Astrocyte (in vitro differentiated cells and primary cell): Measurements from ENCODE around the gene KLF15. TPM values are rescaled to one million over a fixed set of nuclear protein-coding genes. Genes with fewer than 3 reads are reported as not detected.
A peak's percentile ranks its signal among the peaks of the same experiment; 100 is the strongest.

Experiments used
- DNase-seq: peaks from one replicate; pipeline ENCODE4 v3.0.0-alpha.2; 2010; ENCODE audit warnings: low read depth
- FAIRE-seq: peaks from 2 replicates; lab custom pipeline; 2011; peaks lifted over from hg19 to GRCh38; lab: Jason Lieb, UNC
- H2AFZ ChIP-seq: 2 replicates; pipeline ENCODE4 v1.6.0; 2012; ENCODE audit warnings: low read depth, low read length, inconsistent platforms
- H3K27ac ChIP-seq: 2 replicates; pipeline ENCODE4 v1.5.1; 2011; ENCODE audit warnings: low read depth, low read length, inconsistent platforms
- H3K27me3 ChIP-seq: 2 replicates; pipeline ENCODE4 v1.6.0; 2011; ENCODE audit warnings: low read length, inconsistent platforms; ENCODE audit not compliant: insufficient read depth
- H3K36me3 ChIP-seq: 2 replicates; pipeline ENCODE4 v1.5.1; 2011; ENCODE audit warnings: low read length, inconsistent platforms; ENCODE audit not compliant: insufficient read depth
- H3K4me1 ChIP-seq: 2 replicates; pipeline ENCODE4 v1.5.1; 2011; ENCODE audit warnings: low read length, inconsistent platforms; ENCODE audit not compliant: insufficient read depth
- H3K4me2 ChIP-seq: 2 replicates; pipeline ENCODE4 v1.6.0; 2012; ENCODE audit warnings: low read length, inconsistent platforms
- H3K4me3 ChIP-seq: 2 replicates; pipeline ENCODE4 v1.5.1; 2011; ENCODE audit warnings: low read depth, mild to moderate bottlenecking, low read length, inconsistent platforms; ENCODE audit not compliant: insufficient read depth
- H3K79me2 ChIP-seq: 2 replicates; pipeline ENCODE4 v1.6.0; 2012; ENCODE audit warnings: mild to moderate bottlenecking, low read length, inconsistent platforms; ENCODE audit not compliant: insufficient read depth
- H3K9ac ChIP-seq: 2 replicates; pipeline ENCODE4 v1.6.0; 2012; ENCODE audit warnings: mild to moderate bottlenecking, low read length, inconsistent platforms
- H3K9me3 ChIP-seq: 2 replicates; pipeline ENCODE4 v1.5.1; 2012; ENCODE audit warnings: low read depth, mild to moderate bottlenecking, low read length, inconsistent platforms; ENCODE audit not compliant: insufficient read depth
- H4K20me1 ChIP-seq: 2 replicates; pipeline ENCODE4 v1.6.0; 2012; ENCODE audit warnings: low read length, inconsistent platforms; ENCODE audit not compliant: insufficient read depth
- H3K27ac Mint-ChIP-seq: one replicate; pipeline ENCODE4 v1.8.0; 2021; ENCODE audit warnings: mild to moderate bottlenecking, mixed read lengths; ENCODE audit not compliant: unreplicated experiment
- H3K27me3 Mint-ChIP-seq: one replicate; pipeline ENCODE4 v1.8.0; 2021; ENCODE audit warnings: low read depth, mixed read lengths; ENCODE audit not compliant: unreplicated experiment
- H3K36me3 Mint-ChIP-seq: one replicate; pipeline ENCODE4 v1.8.0; 2021; ENCODE audit warnings: low read depth, mixed read lengths; ENCODE audit not compliant: unreplicated experiment
- H3K4me1 Mint-ChIP-seq: one replicate; pipeline ENCODE4 v1.8.0; 2021; ENCODE audit warnings: low read depth, mixed read lengths; ENCODE audit not compliant: unreplicated experiment
- H3K4me3 Mint-ChIP-seq: one replicate; pipeline ENCODE4 v1.8.0; 2021; ENCODE audit warnings: mild to moderate bottlenecking, moderate library complexity, mixed read lengths; ENCODE audit not compliant: unreplicated experiment
- H3K9me3 Mint-ChIP-seq: one replicate; pipeline ENCODE4 v1.8.0; 2021; ENCODE audit warnings: mild to moderate bottlenecking, mixed read lengths; ENCODE audit not compliant: unreplicated experiment
- CTCF ChIP-seq: IDR thresholded peaks from 2 replicates; pipeline ENCODE4 v1.5.1; 2011; ENCODE audit warnings: low read depth, mild to moderate bottlenecking, inconsistent platforms, low read length, moderate library complexity; ENCODE audit not compliant: insufficient read depth
- EZH2 ChIP-seq: IDR thresholded peaks from 2 replicates; pipeline ENCODE4 v1.6.1; 2012; ENCODE audit warnings: mild to moderate bottlenecking, low read length, inconsistent platforms; ENCODE audit not compliant: insufficient read depth
- total RNA-seq: library from RNA; stranded (reverse); gene quantifications from 2 replicates; pipeline ENCODE4 v1.2.1, GENCODE V29; 2021

The KLF15 gene
- total RNA-seq, 1 donor from 2014 or later = 0.34 TPM

- Histone ChIP-seq H2AFZ (no peak overlapping the region), H3K36me3 (no peaks in the 10 kb centered on the region), H4K20me1 (no peaks in the 10 kb centered on the region), H3K4me2 (peak overlapping the region; percentile 95), H3K27ac (no peak overlapping the region), H3K9me3 (no peaks in the 10 kb centered on the region), H3K27me3 (peaks cover 27% of the 10 kb centered on the region), H3K4me1 (peaks cover 21% of the 10 kb centered on the region), H3K4me3 (peak overlapping the region; percentile 56), H3K79me2 (no peaks in the 10 kb centered on the region), H3K9ac (peak overlapping the region; percentile 43)
- DNase-seq (no peak), FAIRE-seq (no peak)
- Mint-ChIP-seq H3K9me3 (no peaks in the 10 kb centered on the region), H3K27ac (no peak overlapping the region), H3K27me3 (peaks cover 58% of the 10 kb centered on the region), H3K4me3 (peak overlapping the region; percentile 82), H3K4me1 (peaks cover 3% of the 10 kb centered on the region), H3K36me3 (no peaks in the 10 kb centered on the region)
- TF ChIP-seq CTCF = no peak
- TF ChIP-seq EZH2 = peak; percentile 32
Observed at GRCh38 chr3:126358038-126358815, 1.0 kb upstream of the KLF15 start.

- no peaks in the 10 kb centered on the region for H4K20me1 ChIP-seq
- no peak overlapping the region for H3K27ac ChIP-seq
- Mint-ChIP-seq H3K4me3 (peak overlapping the region; percentile 84), H3K36me3 (no peaks in the 10 kb centered on the region), H3K9me3 (no peaks in the 10 kb centered on the region), H3K27me3 (peaks cover 51% of the 10 kb centered on the region), H3K4me1 (peaks cover 3% of the 10 kb centered on the region), H3K27ac (peak overlapping the region; percentile 70)
- DNase-seq (no peak), FAIRE-seq (no peak)
- peaks cover 21% of the 10 kb centered on the region for H3K4me1 ChIP-seq
- peak overlapping the region; percentile 95 for H3K4me2 ChIP-seq
- H3K36me3 ChIP-seq = no peaks in the 10 kb centered on the region
- no peaks in the 10 kb centered on the region for H3K9me3 ChIP-seq
- TF ChIP-seq EZH2 (peak; percentile 46), CTCF (no peak)
- peaks cover 22% of the 10 kb centered on the region for H3K27me3 ChIP-seq
- peak overlapping the region; percentile 31 for H3K9ac ChIP-seq
- H2AFZ ChIP-seq = peak overlapping the region; percentile 82
- no peaks in the 10 kb centered on the region for H3K79me2 ChIP-seq
- peak overlapping the region; percentile 39 for H3K4me3 ChIP-seq
Observed at GRCh38 chr3:126356373-126357264, 589 bp downstream of the KLF15 start.
